Breast epithelium (tissue), 3 donors: ENCODE measurements around the gene ME3.
"Not testable (repeated sequence)": the region's sequence is repeated elsewhere in the genome, so short reads cannot be mapped to it uniquely, and the experiment has no call there.

Source experiments
- CTCF ChIP-seq, 3 donors: fragments of 450-650 bp; IDR thresholded peaks; one replicate each; pipeline ENCODE4 v1.5.1; 2016 to 2017; ENCODE audit warnings: antibody characterized with exemption in 3 of 3, mild to moderate bottlenecking in 3 of 3, moderate library complexity in 3 of 3
- POLR2A ChIP-seq: fragments of 450-650 bp; IDR thresholded peaks from one replicate; pipeline ENCODE4 v1.6.1; 2016; ENCODE audit warnings: antibody characterized with exemption, mild to moderate bottlenecking, moderate library complexity
- POLR2AphosphoS5 ChIP-seq, 3 donors: sonication (generic); formaldehyde crosslinking; IDR thresholded peaks; one replicate each; pipeline ENCODE4 v1.6.1; 2017; ENCODE audit warnings: antibody characterized with exemption in 3 of 3

GRCh38 chr11:86416951-86417350, 255.5 kb downstream of the ME3 start:
- TF ChIP-seq CTCF (IDR thresholded peaks at IDR 0.05); POLR2A; POLR2AphosphoS5 (IDR thresholded peaks at IDR 0.05): not testable (repeated sequence)
